HG03565 (cell line): ENCODE data around the gene HOATZ.

ENCODE experiments used
- ATAC-seq: cut with Tn5 transposase; IDR thresholded peaks from one replicate; pipeline ENCODE4 v1.9.1; 2021; ENCODE audit warnings: mild to moderate bottlenecking, moderate library complexity; ENCODE audit not compliant: unreplicated experiment

HOATZ gene

GRCh38 chr11:111514216-111515031 is at the start of gene HOATZ:
Gene HOATZ (plus strand): TSS chr11:111514778. CDS start chr11:111514785, 7 bp downstream.
- ATAC-seq: no peak

- no peak for ATAC-seq
Measured at GRCh38 chr11:111465400-111465799, 49.2 kb upstream of the HOATZ start.

GRCh38 chr11:111466615-111467014 is 48.0 kb upstream of the HOATZ start:
- ATAC-seq: no peak

- no peak for ATAC-seq
Measured at GRCh38 chr11:111469200-111469599, 45.4 kb upstream of the HOATZ start.

- ATAC-seq: no peak
Measured at GRCh38 chr11:111472228-111472627, 42.4 kb upstream of the HOATZ start.

- ATAC-seq: no peak
Measured at GRCh38 chr11:111474432-111474831, 40.1 kb upstream of the HOATZ start.

GRCh38 chr11:111476366-111476765 is 38.2 kb upstream of the HOATZ start:
- no peak for ATAC-seq

- ATAC-seq: no peak
Measured at GRCh38 chr11:111476956-111477355, 37.6 kb upstream of the HOATZ start.

GRCh38 chr11:111477898-111478297 is 36.7 kb upstream of the HOATZ start:
- no peak for ATAC-seq

GRCh38 chr11:111479666-111480065 is 34.9 kb upstream of the HOATZ start:
- ATAC-seq: no peak

GRCh38 chr11:111483431-111483830 is 31.1 kb upstream of the HOATZ start:
- no peak for ATAC-seq

GRCh38 chr11:111490496-111490895 is 24.1 kb upstream of the HOATZ start:
- ATAC-seq: no peak

- ATAC-seq: no peak
Measured at GRCh38 chr11:111494040-111494439, 20.5 kb upstream of the HOATZ start.

- ATAC-seq: no peak
Measured at GRCh38 chr11:111499483-111499882, 15.1 kb upstream of the HOATZ start.

- ATAC-seq: no peak
Measured at GRCh38 chr11:111500481-111500880, 14.1 kb upstream of the HOATZ start.

GRCh38 chr11:111502611-111503010 is 12.0 kb upstream of the HOATZ start:
- ATAC-seq: no peak

GRCh38 chr11:111510311-111510710 is 4.3 kb upstream of the HOATZ start:
- no peak for ATAC-seq

GRCh38 chr11:111512296-111513239 is 2.0 kb upstream of the HOATZ start, which contains the start of gene BTG4:
Gene BTG4 (minus strand): TSS chr11:111512386. CDS start chr11:111498776, 13,610 bp downstream.
- ATAC-seq: no peak

GRCh38 chr11:111513240-111513605 is 1.4 kb upstream of the HOATZ start:
- ATAC-seq: no peak

GRCh38 chr11:111515591-111515990 is 1.0 kb downstream of the HOATZ start:
- no peak for ATAC-seq

- no peak for ATAC-seq
Measured at GRCh38 chr11:111518668-111519067, 4.1 kb downstream of the HOATZ start.

GRCh38 chr11:111520560-111520959 is 6.0 kb downstream of the HOATZ start:
- ATAC-seq: no peak
